ENCODE data around the gene SYNDIG1L. TPM values are rescaled to one million over a fixed set of nuclear protein-coding genes. Genes with fewer than 3 reads are reported as not detected.

Gene SYNDIG1L
- total and polyA plus RNA-seq, 2 of the 13 experiments (the other 11 are each of a cell fraction or from before 2014, with no cell fraction given) = 0.04 TPM; not detected in 1

DNA sequence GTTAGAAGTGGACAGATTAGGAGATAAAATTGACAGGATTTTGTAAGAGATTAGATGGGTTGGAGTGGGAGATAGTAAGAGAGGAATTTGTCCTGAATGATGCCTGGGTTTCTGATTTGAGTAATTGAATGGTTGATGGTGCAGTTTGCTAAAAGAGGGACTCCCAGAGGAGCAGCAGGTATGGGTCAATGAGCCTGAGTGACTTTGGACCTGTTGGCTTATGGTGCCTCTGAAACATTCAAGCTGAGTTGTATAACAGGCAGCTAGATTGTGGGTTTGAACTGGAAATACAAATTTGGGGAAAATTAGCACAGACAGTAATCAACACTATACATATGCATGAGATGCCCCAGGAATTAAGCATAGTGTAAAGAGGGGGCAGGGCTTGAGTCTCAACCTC is 16.7 kb upstream of the SYNDIG1L start:
- CTCF ChIA-PET (ENCODE audit: low intra/inter-chr PET ratio, low total read pairs) = no interaction called here
- ATAC-seq = no peak
- intact Hi-C loops (cut with micrococcal nuclease; ENCODE audit: unreplicated experiment) (no loop called here), in situ Hi-C loops (cut with HindIII; ENCODE audit: extremely low pct_ligation_motif_present, low pct_unique_long_range_greater_than_20kb) (no loop called here)
- Histone ChIP-seq H3K9me3 (ENCODE audit: low read length) (no peaks in the 10 kb centered on the region), H3K4me1 (ENCODE audit: insufficient read depth, low read length) (peaks cover 6% of the 10 kb centered on the region), H3K4me2 (ENCODE audit: low read depth, low read length) (no peak overlapping the region), H3K27me3 (ENCODE audit: control insufficient read depth in 1 of 2, insufficient read depth in 2 of 2, low read length in 2 of 2) (no peaks in the 10 kb centered on the region), H3K9ac (ENCODE audit: insufficient read depth, low read depth, low read length) (no peak overlapping the region), H3K36me3 (replicated peaks in 1 of 2; ENCODE audit: control insufficient read depth in 1 of 2, insufficient read depth in 2 of 2, low read length in 2 of 2) (no peaks in the 10 kb centered on the region), H3K27ac (ENCODE audit: extremely low read length, insufficient read depth, low read length) (no peak overlapping the region), H4K20me1 (ENCODE audit: insufficient read depth, low read length) (no peaks in the 10 kb centered on the region), H3K4me3 (replicated peaks in 1 of 3; ENCODE audit: insufficient read depth in 1 of 3, low read depth in 2 of 3, low read length in 3 of 3) (no peak overlapping the region), H2AFZ (ENCODE audit: low read length) (no peak overlapping the region), H3K79me2 (ENCODE audit: insufficient read depth, low read length) (no peaks in the 10 kb centered on the region)
- POLR2A ChIA-PET = no interaction called here
- TF ChIP-seq TEAD2 (CRISPR knock-in tag; IDR thresholded peaks at IDR 0.05) (no peak), ISL2 (CRISPR knock-in tag; IDR thresholded peaks at IDR 0.05) (no peak), HOXA9 (CRISPR knock-in tag; IDR thresholded peaks at IDR 0.05; ENCODE audit: borderline replicate concordance) (no peak), YEATS4 (CRISPR knock-in tag; IDR thresholded peaks at IDR 0.05; ENCODE audit: borderline replicate concordance) (no peak), GTF3A (CRISPR knock-in tag; conservative IDR thresholded peaks at IDR 0.05) (no peak), ZSCAN22 (CRISPR knock-in tag; IDR thresholded peaks at IDR 0.05) (no peak), ZBTB21 (CRISPR knock-in tag; IDR thresholded peaks at IDR 0.05) (no peak), MEF2D (CRISPR knock-in tag; IDR thresholded peaks at IDR 0.05) (no peak), ZNF274 (CRISPR knock-in tag; IDR thresholded peaks at IDR 0.05) (no peak), KLF9 (CRISPR knock-in tag; IDR thresholded peaks at IDR 0.05; ENCODE audit: low read depth) (no peak), RFX3 (CRISPR knock-in tag; IDR thresholded peaks at IDR 0.05) (no peak), XBP1 (CRISPR knock-in tag; IDR thresholded peaks at IDR 0.05) (no peak), HNF4A (CRISPR knock-in tag; IDR thresholded peaks at IDR 0.05) (no peak), ZNF441 (CRISPR knock-in tag; IDR thresholded peaks at IDR 0.05; ENCODE audit: borderline replicate concordance) (no peak), ZNF10 (CRISPR knock-in tag; IDR thresholded peaks at IDR 0.05; ENCODE audit: borderline replicate concordance, low read depth) (no peak), MIER3 (CRISPR knock-in tag; IDR thresholded peaks at IDR 0.05; ENCODE audit: borderline replicate concordance) (no peak)
- TF ChIP-seq, protein P1, sequence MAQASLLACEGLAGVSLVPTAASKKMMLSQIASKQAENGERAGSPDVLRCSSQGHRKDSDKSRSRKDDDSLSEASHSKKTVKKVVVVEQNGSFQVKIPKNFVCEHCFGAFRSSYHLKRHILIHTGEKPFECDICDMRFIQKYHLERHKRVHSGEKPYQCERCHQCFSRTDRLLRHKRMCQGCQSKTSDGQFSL (CRISPR knock-in tag; IDR thresholded peaks at IDR 0.05) = no peak
- BruUV-seq (replicated peaks) = no TSS peak
- no peak for FAIRE-seq
- DNase-seq (ENCODE audit: low spot score) = no peak
